SU-DHL-6 (cell line): ENCODE measurements around the gene IQSEC3.
"Not testable (repeated sequence)": the region's sequence is repeated elsewhere in the genome, so short reads cannot be mapped to it uniquely, and the experiment has no call there.

ENCODE experiments used
- H2AFZ ChIP-seq: fragments of 200-600 bp; sonication (generic); 2 replicates; pipeline ENCODE4 v1.6.1; 2014; ENCODE audit warnings: low read depth, mild to moderate bottlenecking, moderate library complexity, mixed read lengths, antibody characterized with exemption, low read length; ENCODE audit not compliant: severe bottlenecking
- H3F3A ChIP-seq: fragments of 200-600 bp; shearing (Covaris generic); 2 replicates; pipeline ENCODE4 v1.6.0; 2016; ENCODE audit warnings: antibody characterized with exemption, mild to moderate bottlenecking; ENCODE audit not compliant: insufficient read depth
- H3K27ac ChIP-seq: fragments of 200-600 bp; sonication (generic); 2 replicates; pipeline ENCODE4 v1.5.1; 2016; ENCODE audit warnings: low read depth, mild to moderate bottlenecking, low read length, moderate library complexity, mixed read lengths
- H3K27me3 ChIP-seq: fragments of 200-600 bp; sonication (generic), shearing (Covaris generic); 2 replicates; pipeline ENCODE4 v1.6.0; 2014; ENCODE audit warnings: mild to moderate bottlenecking, low read length
- H3K36me3 ChIP-seq: fragments of 200-600 bp; sonication (generic); 2 replicates; pipeline ENCODE4 v1.6.1; 2014; ENCODE audit warnings: mild to moderate bottlenecking, low read length, mixed read lengths
- H3K4me2 ChIP-seq: fragments of 300-600, 200-600 bp; shearing (Covaris generic), sonication (generic); 2 replicates; pipeline ENCODE4 v1.6.0; 2014; ENCODE audit warnings: low read length, low read depth, mild to moderate bottlenecking; ENCODE audit not compliant: poor library complexity, severe bottlenecking
- H3K4me3 ChIP-seq: fragments of 200-600 bp; sonication (generic); 2 replicates; pipeline ENCODE4 v1.5.1; 2014; ENCODE audit warnings: antibody characterized with exemption, low read length, mild to moderate bottlenecking, mixed read lengths; ENCODE audit not compliant: insufficient read depth, poor library complexity, severe bottlenecking
- H3K79me2 ChIP-seq: fragments of 200-600 bp; sonication (generic); 2 replicates; pipeline ENCODE4 v1.6.1; 2014; ENCODE audit warnings: mild to moderate bottlenecking, low read length, moderate library complexity; ENCODE audit not compliant: insufficient read depth
- H3K9ac ChIP-seq: fragments of 200-600 bp; sonication (generic); 2 replicates; pipeline ENCODE4 v1.7.0; 2014; ENCODE audit warnings: mild to moderate bottlenecking, low read length
- H3K9me2 ChIP-seq: fragments of 200-600 bp; sonication (generic); replicated peaks from 2 replicates; pipeline ENCODE4 v1.6.1; 2014; ENCODE audit warnings: low read length; ENCODE audit not compliant: insufficient read depth
- H3K9me3 ChIP-seq: fragments of 200-600 bp; sonication (generic); 2 replicates; pipeline ENCODE4 v1.6.1; 2014; ENCODE audit warnings: low read length, mixed read lengths; ENCODE audit not compliant: insufficient read depth
- H4K20me1 ChIP-seq: fragments of 200-600 bp; sonication (generic); 2 replicates; pipeline ENCODE4 v1.6.1; 2014; ENCODE audit warnings: low read depth, mild to moderate bottlenecking, antibody characterized with exemption, low read length, moderate library complexity, mixed read lengths
- EZH2phosphoT487 ChIP-seq: fragments of 200-600 bp; sonication (generic), shearing (Covaris generic); conservative IDR thresholded peaks from 2 replicates; pipeline ENCODE4 v1.6.1; 2018; ENCODE audit warnings: mild to moderate bottlenecking, antibody characterized with exemption, low read length, moderate library complexity, mixed read lengths
- TF ChIP-seq, protein P1 (sequence below): fragments of 200-600 bp; sonication (generic); IDR thresholded peaks from one replicate; pipeline ENCODE4 v1.5.1; 2017; ENCODE audit warnings: antibody characterized with exemption, mild to moderate bottlenecking, low read length, moderate library complexity; ENCODE audit not compliant: insufficient read depth, poor library complexity, severe bottlenecking

Gene IQSEC3

GRCh38 chr12:56683-57346 is 9.8 kb upstream of the IQSEC3 start:
- no peaks in the 10 kb centered on the region for H4K20me1 ChIP-seq
- H3K9ac ChIP-seq, result no peak overlapping the region
- H3K9me3 ChIP-seq, result 0 out of 2 replicates have a peak, but pooled peaks cover 4% of the 10 kb centered on the region
- no peaks in the 10 kb centered on the region for H3K27me3 ChIP-seq
- no peak overlapping the region for H3K4me2 ChIP-seq
- H3F3A ChIP-seq, result no peaks in the 10 kb centered on the region
- no peaks in the 10 kb centered on the region for H3K79me2 ChIP-seq
- TF ChIP-seq EZH2phosphoT487, result no peak
- TF ChIP-seq, protein P1, sequence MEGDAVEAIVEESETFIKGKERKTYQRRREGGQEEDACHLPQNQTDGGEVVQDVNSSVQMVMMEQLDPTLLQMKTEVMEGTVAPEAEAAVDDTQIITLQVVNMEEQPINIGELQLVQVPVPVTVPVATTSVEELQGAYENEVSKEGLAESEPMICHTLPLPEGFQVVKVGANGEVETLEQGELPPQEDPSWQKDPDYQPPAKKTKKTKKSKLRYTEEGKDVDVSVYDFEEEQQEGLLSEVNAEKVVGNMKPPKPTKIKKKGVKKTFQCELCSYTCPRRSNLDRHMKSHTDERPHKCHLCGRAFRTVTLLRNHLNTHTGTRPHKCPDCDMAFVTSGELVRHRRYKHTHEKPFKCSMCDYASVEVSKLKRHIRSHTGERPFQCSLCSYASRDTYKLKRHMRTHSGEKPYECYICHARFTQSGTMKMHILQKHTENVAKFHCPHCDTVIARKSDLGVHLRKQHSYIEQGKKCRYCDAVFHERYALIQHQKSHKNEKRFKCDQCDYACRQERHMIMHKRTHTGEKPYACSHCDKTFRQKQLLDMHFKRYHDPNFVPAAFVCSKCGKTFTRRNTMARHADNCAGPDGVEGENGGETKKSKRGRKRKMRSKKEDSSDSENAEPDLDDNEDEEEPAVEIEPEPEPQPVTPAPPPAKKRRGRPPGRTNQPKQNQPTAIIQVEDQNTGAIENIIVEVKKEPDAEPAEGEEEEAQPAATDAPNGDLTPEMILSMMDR, result no peak
- H3K9me2 ChIP-seq, result no peaks in the 10 kb centered on the region
- no peaks in the 10 kb centered on the region for H3K36me3 ChIP-seq
- no peak overlapping the region for H2AFZ ChIP-seq
- no peak overlapping the region for H3K4me3 ChIP-seq
- H3K27ac ChIP-seq, result no peak overlapping the region

- Histone ChIP-seq H3K4me2 (no peak overlapping the region), H3K4me3 (no peak overlapping the region), H3K9me3 (0 out of 2 replicates have a peak, but pooled peaks cover 4% of the 10 kb centered on the region), H3K36me3 (no peaks in the 10 kb centered on the region), H3K27ac (no peak overlapping the region), H3K9me2 (no peaks in the 10 kb centered on the region), H2AFZ (no peak overlapping the region), H3K27me3 (no peaks in the 10 kb centered on the region), H3F3A (no peaks in the 10 kb centered on the region), H3K9ac (no peak overlapping the region), H4K20me1 (no peaks in the 10 kb centered on the region), H3K79me2 (no peaks in the 10 kb centered on the region)
- TF ChIP-seq EZH2phosphoT487, result no peak
- TF ChIP-seq, protein P1, result no peak
Observed at GRCh38 chr12:57539-57938, 9.0 kb upstream of the IQSEC3 start.

GRCh38 chr12:58832-59231 is 7.7 kb upstream of the IQSEC3 start:
- Histone ChIP-seq H3K9ac (no peak overlapping the region), H3K4me3 (no peak overlapping the region), H3K27ac (no peak overlapping the region), H3K4me2 (no peak overlapping the region), H3F3A (no peaks in the 10 kb centered on the region), H2AFZ (no peak overlapping the region), H3K9me3 (0 out of 2 replicates have a peak, but pooled peaks cover 4% of the 10 kb centered on the region), H3K36me3 (no peaks in the 10 kb centered on the region), H3K27me3 (no peaks in the 10 kb centered on the region), H3K9me2 (no peaks in the 10 kb centered on the region), H4K20me1 (no peaks in the 10 kb centered on the region), H3K79me2 (no peaks in the 10 kb centered on the region)
- TF ChIP-seq, protein P1, result no peak
- no peak for TF ChIP-seq EZH2phosphoT487

DNA sequence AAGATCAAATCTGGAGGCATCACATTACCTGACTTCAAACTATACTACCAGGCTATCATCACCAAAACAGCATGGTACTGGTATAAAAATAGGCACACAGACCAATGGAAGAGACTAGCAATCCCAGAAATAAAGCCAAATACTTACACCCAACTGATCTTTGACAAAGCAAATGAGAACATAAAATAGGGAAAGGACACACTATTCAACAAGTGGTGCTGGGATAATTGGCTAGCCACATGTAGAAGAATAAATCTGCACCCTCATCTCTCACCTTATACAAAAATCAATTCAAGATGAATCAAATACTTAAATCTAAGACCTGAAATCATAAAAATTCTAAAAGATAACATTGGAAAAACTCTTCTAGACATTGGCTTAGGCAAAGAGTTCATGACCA is 4.7 kb upstream of the IQSEC3 start:
- not testable (repeated sequence) for H3K9me3 ChIP-seq, H2AFZ ChIP-seq, H3K9me2 ChIP-seq, H3K4me2 ChIP-seq, H3K9ac ChIP-seq, H3K4me3 ChIP-seq, H3K36me3 ChIP-seq, H3F3A ChIP-seq, H3K27ac ChIP-seq, H3K27me3 ChIP-seq, H3K79me2 ChIP-seq, H4K20me1 ChIP-seq

DNA sequence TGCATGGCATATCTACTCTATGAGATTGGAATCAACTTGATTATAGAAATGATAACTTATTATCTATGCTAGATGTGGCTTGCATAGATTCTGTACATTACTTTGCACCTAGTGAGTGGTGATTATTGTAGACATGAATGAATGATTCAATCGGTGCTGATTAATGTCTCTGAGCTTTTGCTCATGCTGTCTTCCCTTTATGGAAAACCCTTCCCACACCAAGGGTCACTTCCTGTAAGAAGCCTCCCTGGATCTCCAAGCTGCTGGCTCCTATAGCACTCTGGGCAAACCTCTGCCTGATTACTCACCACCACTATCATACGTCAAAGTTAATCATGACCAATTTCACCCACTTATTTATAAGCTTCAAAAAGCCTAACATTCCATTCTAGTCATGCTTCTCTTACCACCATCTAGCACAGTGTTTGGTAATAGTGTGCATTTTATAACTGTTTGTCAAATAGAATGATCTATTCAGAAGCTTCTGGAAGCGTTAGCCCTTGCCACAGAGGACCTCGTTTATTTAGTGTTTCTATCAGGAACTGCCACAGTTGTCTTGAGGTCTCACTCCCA is 990 bp upstream of the IQSEC3 start:
- H4K20me1 ChIP-seq, H3K79me2 ChIP-seq, H3K9me2 ChIP-seq, H3K9ac ChIP-seq, H3K36me3 ChIP-seq, H2AFZ ChIP-seq, H3K9me3 ChIP-seq, H3K27me3 ChIP-seq, H3F3A ChIP-seq, H3K27ac ChIP-seq, H3K4me3 ChIP-seq, H3K4me2 ChIP-seq: not testable (repeated sequence)
